Activated CD8-positive, alpha-beta memory T cell treated with anti-CD3 and anti-CD28 coated beads, Interleukin-2, amount 50 U/mL, for 48 hours (primary cell): ENCODE results near the gene GAS6.

ENCODE experiments used
- DNase-seq: peaks from one replicate; pipeline ENCODE4 v3.0.0-alpha.2; 2020

The GAS6 gene

GRCh38 chr13:113850722-113851479, 13.0 kb downstream of the GAS6 start:
- no peak for DNase-seq

GRCh38 chr13:113849981-113850721, 13.7 kb downstream of the GAS6 start:
- peak; percentile 18 for DNase-seq

- no peak for DNase-seq
Measured at GRCh38 chr13:113849546-113849945, 14.3 kb downstream of the GAS6 start.

GRCh38 chr13:113848431-113849260, 15.2 kb downstream of the GAS6 start:
- DNase-seq = peak; percentile 40

GRCh38 chr13:113848020-113848419, 15.9 kb downstream of the GAS6 start:
- DNase-seq = peak; percentile 41

GRCh38 chr13:113846636-113847318, 17.1 kb downstream of the GAS6 start:
- peak; percentile 46 for DNase-seq

GRCh38 chr13:113845723-113846635, 17.9 kb downstream of the GAS6 start:
- DNase-seq = no peak

GRCh38 chr13:113845055-113845454, 18.8 kb downstream of the GAS6 start:
- no peak for DNase-seq

- DNase-seq = no peak
Measured at GRCh38 chr13:113843864-113844556, 19.9 kb downstream of the GAS6 start.

- no peak for DNase-seq
Measured at GRCh38 chr13:113843063-113843654, 20.7 kb downstream of the GAS6 start.

GRCh38 chr13:113842336-113843062, 21.4 kb downstream of the GAS6 start:
- DNase-seq = no peak

- DNase-seq = no peak
Measured at GRCh38 chr13:113841353-113841650, 22.6 kb downstream of the GAS6 start.

- no peak for DNase-seq
Measured at GRCh38 chr13:113840541-113841352, 23.1 kb downstream of the GAS6 start.

- DNase-seq = no peak
Measured at GRCh38 chr13:113839536-113840204, 24.2 kb downstream of the GAS6 start.

- DNase-seq = no peak
Measured at GRCh38 chr13:113838711-113839201, 25.1 kb downstream of the GAS6 start.

GRCh38 chr13:113837560-113838355, 26.1 kb downstream of the GAS6 start:
- DNase-seq = no peak

- DNase-seq = no peak
Measured at GRCh38 chr13:113836768-113837559, 26.9 kb downstream of the GAS6 start.
